DMS79 treated with DMSO at 0.1 percent for 48 hours (cell line): ENCODE measurements around the gene LRP5.
"Not testable (repeated sequence)": the region's sequence is repeated elsewhere in the genome, so short reads cannot be mapped to it uniquely, and the experiment has no call there.

Experiments
- DNase-seq: peaks from one replicate; lab custom pipeline; 2025; lab: John Stamatoyannopoulos, UW

The LRP5 gene

GRCh38 chr11:68469122-68469521 lies 156.7 kb downstream of the LRP5 start:
- DNase-seq = no peak

- DNase-seq = no peak
Measured at GRCh38 chr11:68469642-68470041, 157.3 kb downstream of the LRP5 start.

- DNase-seq = no peak
Measured at GRCh38 chr11:68470304-68470811, 158.0 kb downstream of the LRP5 start.

- DNase-seq = no peak
Measured at GRCh38 chr11:68471360-68472340, 159.3 kb downstream of the LRP5 start.

GRCh38 chr11:68472778-68473177 lies 160.4 kb downstream of the LRP5 start:
- DNase-seq = no peak

- DNase-seq = no peak
Measured at GRCh38 chr11:68473693-68474092, 161.3 kb downstream of the LRP5 start.

GRCh38 chr11:68475626-68476025 lies 163.2 kb downstream of the LRP5 start:
- not testable (repeated sequence) for DNase-seq

- no peak for DNase-seq
Measured at GRCh38 chr11:68479390-68479789, 167.0 kb downstream of the LRP5 start.

- no peak for DNase-seq
Measured at GRCh38 chr11:68480193-68480592, 167.8 kb downstream of the LRP5 start.

- DNase-seq = no peak
Measured at GRCh38 chr11:68480852-68481510, 168.6 kb downstream of the LRP5 start.

- DNase-seq = no peak
Measured at GRCh38 chr11:68481579-68482240, 169.3 kb downstream of the LRP5 start.

- no peak for DNase-seq
Measured at GRCh38 chr11:68488623-68489022, 176.2 kb downstream of the LRP5 start.

- DNase-seq = no peak
Measured at GRCh38 chr11:68495220-68495729, 182.9 kb downstream of the LRP5 start.

GRCh38 chr11:68495872-68496271 lies 183.5 kb downstream of the LRP5 start:
- DNase-seq = no peak

- DNase-seq = no peak
Measured at GRCh38 chr11:68497761-68498160, 185.4 kb downstream of the LRP5 start.

GRCh38 chr11:68498321-68498720 lies 185.9 kb downstream of the LRP5 start:
- DNase-seq = no peak
